GM18909 (cell line): ENCODE measurements around the gene CBFB.
"Not testable (repeated sequence)": the region's sequence is repeated elsewhere in the genome, so short reads cannot be mapped to it uniquely, and the experiment has no call there.

Source experiments
- ATAC-seq: cut with Tn5 transposase; IDR thresholded peaks from one replicate; pipeline ENCODE4 v1.9.1; 2021; ENCODE audit warnings: mild to moderate bottlenecking; ENCODE audit not compliant: unreplicated experiment, poor library complexity

CBFB gene

DNA sequence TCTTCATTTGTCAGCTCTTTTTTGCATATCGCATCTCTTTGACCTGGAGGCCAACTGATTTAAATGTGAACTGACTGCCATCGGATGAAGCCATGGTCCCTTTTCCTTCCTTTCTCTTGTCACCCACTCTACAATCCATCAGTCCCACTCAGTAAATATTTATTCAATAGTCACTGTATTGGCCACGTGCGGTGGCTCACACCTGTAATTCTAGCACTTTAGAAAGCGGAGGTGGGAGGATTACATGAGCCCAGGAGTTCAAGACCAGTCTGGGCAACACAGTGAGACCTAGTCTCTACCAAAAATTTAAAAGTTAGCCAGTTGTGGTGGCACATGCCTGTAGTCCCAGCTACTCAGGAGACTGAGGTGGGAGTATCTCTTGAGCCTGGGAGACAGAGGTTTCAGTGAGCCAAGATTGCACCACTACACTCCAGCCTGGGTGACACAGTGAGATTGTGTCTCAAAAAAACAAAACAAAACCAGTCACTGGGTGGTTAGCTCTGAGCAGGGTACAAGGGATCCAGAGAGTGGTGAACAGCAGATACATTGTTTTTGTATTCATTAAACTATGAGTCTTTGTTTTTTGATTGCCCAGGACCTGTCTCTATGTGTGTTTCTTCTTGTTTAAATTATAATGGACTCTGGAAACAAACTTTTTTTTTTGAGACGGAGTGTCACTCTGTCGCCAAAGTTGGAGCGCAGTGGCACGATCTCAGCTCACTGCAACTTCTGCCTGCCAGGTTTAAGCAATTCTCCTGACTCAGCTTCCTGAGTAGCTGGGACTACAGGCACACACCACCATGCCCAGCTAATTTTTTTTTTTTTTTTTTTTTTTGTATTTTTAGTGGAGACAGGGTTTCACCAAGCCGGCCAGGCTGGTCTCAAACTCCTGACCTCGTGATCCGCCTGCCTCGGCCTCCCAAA, 87.7 kb downstream of the CBFB start:
- ATAC-seq, result no peak

DNA sequence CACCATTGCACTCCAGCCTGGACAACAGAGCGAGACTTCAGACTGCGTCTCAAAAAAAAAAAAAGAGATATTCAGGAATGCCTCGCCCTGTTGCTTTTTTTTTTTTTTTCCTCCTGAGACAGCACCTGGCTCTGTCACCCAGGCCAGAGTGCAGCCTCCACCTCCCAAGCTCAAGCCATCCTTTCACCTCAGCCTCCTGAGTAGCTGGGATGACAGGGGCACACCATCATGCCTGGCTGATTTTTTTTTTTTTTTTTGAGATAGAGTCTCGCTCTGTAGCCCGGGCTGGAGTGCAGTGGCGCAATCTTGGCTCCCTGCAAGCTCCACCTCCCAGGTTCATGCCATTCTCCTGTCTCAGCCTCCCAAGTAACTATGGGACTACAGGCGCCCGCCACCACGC, 88.8 kb downstream of the CBFB start:
- no peak for ATAC-seq

- ATAC-seq, result no peak
Observed at GRCh38 chr16:67120025-67120424, 91.1 kb downstream of the CBFB start.

DNA sequence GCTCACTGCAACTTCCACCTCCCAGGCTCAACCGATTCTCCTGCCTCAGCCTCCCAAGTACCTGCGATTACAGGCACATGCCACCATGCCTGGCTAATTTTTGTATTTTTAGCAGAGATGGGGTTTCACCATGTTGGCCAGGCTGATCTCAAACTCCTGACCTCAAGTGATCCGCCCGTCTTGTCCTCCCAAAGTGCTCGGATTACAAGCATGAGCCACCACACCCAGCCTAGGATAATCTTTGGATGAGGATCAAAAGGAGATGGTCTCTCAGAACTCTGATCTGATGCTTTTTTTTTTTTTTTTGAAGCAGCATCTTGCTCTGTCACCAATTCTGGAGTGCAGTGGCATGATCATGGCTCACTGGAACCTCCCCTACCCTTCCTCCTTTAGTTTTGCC, 93.8 kb downstream of the CBFB start:
- not testable (repeated sequence) for ATAC-seq

DNA sequence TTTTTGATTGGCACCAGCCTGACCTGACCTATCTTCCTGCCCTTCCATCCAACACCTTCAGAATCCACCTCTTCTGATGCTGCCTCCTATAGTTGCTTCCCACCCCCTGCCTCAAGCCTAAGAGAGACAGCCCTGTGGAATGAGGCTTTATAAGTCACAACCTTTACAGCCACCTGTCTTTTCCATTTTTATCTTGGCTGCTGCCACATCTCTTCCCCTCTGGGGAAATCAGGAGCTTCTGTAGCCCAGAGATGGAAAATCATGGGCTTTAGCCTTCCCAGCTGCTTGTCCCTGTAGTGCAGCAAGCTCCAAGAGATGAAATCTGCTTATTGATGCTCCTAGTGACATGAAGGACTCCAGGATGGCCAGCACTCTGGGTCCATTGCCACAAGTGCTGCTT, 99.5 kb downstream of the CBFB start:
- no peak for ATAC-seq

- ATAC-seq, result no peak
Observed at GRCh38 chr16:67128887-67129286, 99.9 kb downstream of the CBFB start.

DNA sequence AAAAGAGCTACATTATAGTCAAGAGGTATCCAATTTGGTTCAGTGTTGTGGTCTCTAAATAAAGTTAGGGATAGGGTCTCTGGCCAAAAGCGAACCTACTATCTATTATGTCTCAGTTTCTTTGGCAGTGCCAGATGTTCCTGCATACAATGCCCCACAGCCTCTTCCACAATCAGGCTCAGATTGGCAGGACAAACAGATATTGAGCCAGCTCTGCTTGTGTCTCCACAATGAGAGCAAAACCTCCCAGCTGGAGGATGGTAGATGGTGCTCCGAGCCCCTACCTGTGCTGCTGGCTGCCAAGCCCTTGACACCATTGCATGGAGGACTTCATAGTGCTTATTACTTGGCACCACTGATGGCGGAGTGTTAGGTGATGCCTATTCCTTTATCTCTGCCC, 100.5 kb downstream of the CBFB start:
- no peak for ATAC-seq

DNA sequence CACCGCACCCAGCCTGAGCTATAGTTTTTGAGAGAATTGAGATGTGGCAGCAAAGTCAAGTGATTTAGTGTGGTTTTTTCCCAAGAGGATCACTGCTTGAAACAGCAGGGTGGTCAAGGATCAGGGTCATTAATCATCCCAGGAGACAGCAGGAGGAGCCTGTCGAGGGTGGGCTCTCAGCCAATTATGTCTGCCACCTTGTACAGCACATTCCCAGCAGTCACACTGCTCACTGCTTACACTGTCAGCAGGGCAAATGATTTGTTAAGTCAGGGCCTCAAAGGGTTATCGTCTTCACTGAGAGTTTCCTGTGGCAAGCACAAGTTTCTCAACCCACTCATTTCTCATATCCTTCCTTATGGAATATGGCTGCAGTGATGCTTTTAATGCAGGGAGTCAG, 108.7 kb downstream of the CBFB start:
- no peak for ATAC-seq

- ATAC-seq, result no peak
Observed at GRCh38 chr16:67141391-67141790, 112.4 kb downstream of the CBFB start.

GRCh38 chr16:67142342-67142741, 113.4 kb downstream of the CBFB start:
- no peak for ATAC-seq

DNA sequence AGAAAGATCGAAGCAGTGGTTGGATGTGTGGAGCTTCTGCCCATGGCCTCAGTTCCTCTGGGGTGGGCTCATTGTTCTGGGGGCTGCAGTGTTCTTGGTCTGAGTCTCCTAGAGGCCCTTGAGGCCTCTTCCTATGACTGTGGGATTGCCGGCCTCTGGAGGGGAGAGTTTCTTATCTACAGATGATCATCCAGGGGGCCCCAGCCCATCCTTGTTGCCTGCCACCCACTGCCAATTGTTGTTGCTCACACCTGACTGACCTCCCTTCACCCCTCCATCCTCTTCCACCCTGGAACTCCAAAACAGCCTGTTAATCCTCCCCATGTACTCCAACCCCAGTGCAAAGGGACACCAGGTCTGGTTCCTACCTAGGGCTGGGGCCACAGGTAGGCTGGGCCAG, 116.0 kb downstream of the CBFB start:
- no peak for ATAC-seq

DNA sequence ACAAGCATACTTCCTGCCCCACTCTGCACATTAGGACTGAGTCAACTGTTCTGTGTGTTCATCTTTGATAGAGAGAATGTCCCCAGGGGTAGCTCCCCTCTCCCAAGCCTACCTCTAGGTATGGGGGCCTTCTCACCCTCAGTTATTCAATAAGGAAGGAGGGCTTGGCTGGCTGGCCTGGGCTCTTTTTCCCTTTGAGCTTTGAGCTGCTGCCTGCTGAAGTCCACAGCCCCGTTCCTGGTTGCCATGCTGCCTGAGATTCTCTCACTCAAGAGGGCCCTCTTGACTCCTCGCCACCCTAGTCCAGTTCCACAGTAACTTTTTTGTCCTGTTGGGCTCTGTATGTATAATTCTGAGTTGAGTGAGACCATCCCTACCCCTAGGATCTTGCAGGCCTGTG, 116.8 kb downstream of the CBFB start:
- no peak for ATAC-seq

- no peak for ATAC-seq
Observed at GRCh38 chr16:67146523-67147357, 117.8 kb downstream of the CBFB start.

GRCh38 chr16:67147437-67148140, 118.6 kb downstream of the CBFB start:
- ATAC-seq, result no peak

DNA sequence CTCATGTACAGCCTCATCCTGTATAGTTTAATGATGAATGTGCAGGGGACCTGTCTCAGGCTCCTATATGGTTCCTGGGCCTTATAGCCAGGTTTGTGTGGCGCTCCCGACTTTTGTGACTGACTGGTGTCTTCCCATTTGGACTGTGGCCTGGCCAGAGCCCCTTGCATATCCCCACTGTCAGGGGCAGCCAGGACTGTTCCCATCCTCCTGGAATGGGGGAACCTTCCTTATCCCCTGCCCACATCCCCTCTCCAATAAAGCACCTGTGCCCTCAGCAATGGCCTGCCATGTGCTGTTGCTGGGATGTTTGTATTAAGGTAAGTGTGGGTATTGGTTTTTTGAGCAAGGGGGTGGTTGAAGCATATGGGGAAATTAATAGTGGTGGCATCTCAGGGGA, 119.3 kb downstream of the CBFB start:
- no peak for ATAC-seq

- ATAC-seq, result no peak
Observed at GRCh38 chr16:67148656-67149275, 119.8 kb downstream of the CBFB start.

DNA sequence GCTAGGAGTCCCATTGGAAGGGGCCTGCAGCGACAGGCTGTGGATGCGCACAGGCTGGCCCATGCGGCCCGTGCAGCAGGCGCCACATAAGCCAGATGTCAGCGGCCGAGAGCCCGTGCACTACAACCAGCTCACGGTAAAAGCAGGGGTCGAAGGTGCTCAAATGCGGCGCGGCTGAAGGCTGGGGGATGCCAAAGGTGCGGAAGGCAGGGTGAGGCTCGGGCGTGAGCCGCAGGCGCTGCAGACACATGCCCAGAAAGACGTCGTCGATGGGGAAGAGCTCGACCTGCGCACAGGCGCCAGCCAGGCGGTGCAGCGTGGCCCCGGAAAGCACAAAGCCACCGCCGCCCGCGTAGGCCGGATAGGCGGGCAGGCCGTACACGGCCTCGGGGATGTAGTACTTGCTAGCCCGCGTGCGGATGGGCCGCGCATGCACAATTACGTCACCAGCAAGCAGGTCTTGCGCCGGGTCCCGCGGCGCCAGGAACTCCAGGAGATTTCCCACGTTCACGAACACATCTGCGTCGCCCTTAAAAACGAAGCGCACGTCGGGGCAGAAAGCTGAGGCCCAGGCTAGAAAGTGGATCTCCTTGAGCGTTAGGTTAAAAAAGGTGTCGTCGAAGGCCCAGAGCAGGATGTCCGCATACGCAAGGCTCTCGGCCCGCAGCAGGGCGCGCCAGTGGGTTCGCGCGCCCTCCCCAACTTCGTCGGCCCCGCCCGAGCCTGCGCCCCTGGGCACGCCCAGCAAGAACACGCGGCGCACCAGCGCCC, 120.5 kb downstream of the CBFB start:
- ATAC-seq, result no peak

- ATAC-seq, result peak; percentile 35
Observed at GRCh38 chr16:67150047-67150832, 121.3 kb downstream of the CBFB start.
